GM23338 (cell line): Measurements from ENCODE around the gene THEM5. TPM values are rescaled to one million over a fixed set of nuclear protein-coding genes. Genes with fewer than 3 reads are reported as not detected.

Experiments used
- ATAC-seq: fragments of 200-7000 bp; cut with Tn5 transposase; 3 replicates; pipeline ENCODE4 v1.9.1; 2020
- DNase-seq: peaks from one replicate; pipeline ENCODE4 v3.0.0-alpha.2; 2015; ENCODE audit warnings: low spot score
- H2AFZ ChIP-seq: fragments of 200-600 bp; sonication (generic); 2 replicates; pipeline ENCODE4 v1.8.0; 2016; ENCODE audit warnings: antibody characterized with exemption, mild to moderate bottlenecking, moderate library complexity
- H3F3A ChIP-seq: fragments of 200-600 bp; sonication (generic); replicated peaks from 2 replicates; pipeline ENCODE4 v1.8.0; 2017; ENCODE audit warnings: antibody characterized with exemption, mixed run types, low read depth
- H3K27ac ChIP-seq: fragments of 200-600 bp; sonication (generic); 2 replicates; pipeline ENCODE4 v1.6.1; 2016; ENCODE audit warnings: low read depth
- H3K27me3 ChIP-seq: fragments of 200-600 bp; sonication (generic); 2 replicates; pipeline ENCODE4 v1.8.0; 2016; ENCODE audit warnings: mild to moderate bottlenecking, mixed run types, moderate library complexity; ENCODE audit not compliant: insufficient read depth
- H3K36me3 ChIP-seq: fragments of 200-600 bp; sonication (generic); 2 replicates; pipeline ENCODE4 v1.8.0; 2016; ENCODE audit warnings: mild to moderate bottlenecking; ENCODE audit not compliant: insufficient read depth
- H3K4me1 ChIP-seq: fragments of 200-600 bp; sonication (generic); 2 replicates; pipeline ENCODE4 v1.8.0; 2016; ENCODE audit warnings: mild to moderate bottlenecking, moderate library complexity; ENCODE audit not compliant: insufficient read depth
- H3K4me2 ChIP-seq: fragments of 200-600 bp; sonication (generic); 2 replicates; pipeline ENCODE4 v1.7.1; 2017; ENCODE audit warnings: mixed run types
- H3K4me3 ChIP-seq: fragments of 200-600 bp; sonication (generic); 2 replicates; pipeline ENCODE4 v1.6.1; 2016; ENCODE audit warnings: mixed run types
- H3K79me2 ChIP-seq: fragments of 200-600 bp; sonication (generic); replicated peaks from 2 replicates; pipeline ENCODE4 v1.8.0; 2017; ENCODE audit warnings: mild to moderate bottlenecking; ENCODE audit not compliant: insufficient read depth
- H3K9me2 ChIP-seq: fragments of 200-600 bp; sonication (generic); 2 replicates; pipeline ENCODE4 v1.8.0; 2017; ENCODE audit not compliant: insufficient read depth
- H4K20me1 ChIP-seq: fragments of 200-600 bp; sonication (generic); replicated peaks from 2 replicates; pipeline ENCODE4 v1.8.0; 2017; ENCODE audit warnings: mild to moderate bottlenecking; ENCODE audit not compliant: insufficient read depth
- H3K27ac Mint-ChIP-seq: 2 replicates; pipeline ENCODE4 v1.8.0; 2020; ENCODE audit warnings: inconsistent platforms, mild to moderate bottlenecking, moderate library complexity, mixed read lengths
- H3K27me3 Mint-ChIP-seq: 3 replicates; pipeline ENCODE4 v1.8.0; 2022; ENCODE audit warnings: low read depth, mild to moderate bottlenecking, moderate library complexity, mixed read lengths, inconsistent platforms; ENCODE audit not compliant: insufficient read depth, poor library complexity
- H3K36me3 Mint-ChIP-seq: 3 replicates; pipeline ENCODE4 v1.8.0; 2021; ENCODE audit warnings: low read depth, mild to moderate bottlenecking, inconsistent platforms, moderate library complexity, mixed read lengths
- H3K4me1 Mint-ChIP-seq: 3 replicates; pipeline ENCODE4 v1.8.0; 2020; ENCODE audit warnings: mild to moderate bottlenecking, inconsistent platforms, mixed read lengths
- H3K4me3 Mint-ChIP-seq: 3 replicates; pipeline ENCODE4 v1.8.0; 2021; ENCODE audit warnings: moderate library complexity, mild to moderate bottlenecking, inconsistent platforms, mixed read lengths
- H3K9me3 Mint-ChIP-seq: 3 replicates; pipeline ENCODE4 v1.8.0; 2020; ENCODE audit warnings: moderate library complexity, mild to moderate bottlenecking, inconsistent platforms, mixed read lengths
- CREB1 ChIP-seq: fragments of 250-450 bp; sonication (Bioruptor Pico); IDR thresholded peaks from 2 replicates; pipeline ENCODE4 v1.5.0; 2020; ENCODE audit warnings: low read depth, mild to moderate bottlenecking, moderate library complexity
- EZH2 ChIP-seq: fragments of 200-600 bp; sonication (generic); IDR thresholded peaks from one replicate; pipeline ENCODE4 v1.8.0; 2017; ENCODE audit warnings: antibody characterized with exemption, mild to moderate bottlenecking, low read depth; ENCODE audit not compliant: unreplicated experiment
- EZH2phosphoT487 ChIP-seq: fragments of 200-600 bp; sonication (generic); IDR thresholded peaks from one replicate; pipeline ENCODE4 v1.8.1; 2018; ENCODE audit warnings: antibody characterized with exemption; ENCODE audit not compliant: unreplicated experiment
- JUNB ChIP-seq: IDR thresholded peaks from one replicate; pipeline ENCODE4 v1.6.1; 2016; ENCODE audit warnings: antibody characterized with exemption; ENCODE audit not compliant: unreplicated experiment
- NANOG ChIP-seq: IDR thresholded peaks from 2 replicates; pipeline ENCODE4 v1.6.1; 2016; ENCODE audit warnings: antibody characterized with exemption, borderline replicate concordance
- POLR2AphosphoS5 ChIP-seq: IDR thresholded peaks from 2 replicates; pipeline ENCODE4 v1.6.1; 2016; ENCODE audit warnings: antibody characterized with exemption, low read depth
- STAT1 ChIP-seq: IDR thresholded peaks from one replicate; pipeline ENCODE4 v1.6.1; 2016; ENCODE audit warnings: antibody characterized with exemption; ENCODE audit not compliant: unreplicated experiment
- ZNF114 ChIP-seq: fragments of 250-450 bp; sonication (Bioruptor Pico); IDR thresholded peaks from 2 replicates; pipeline ENCODE4 v1.5.0; 2020; ENCODE audit warnings: mild to moderate bottlenecking, moderate library complexity
- ZNF331 ChIP-seq: fragments of 250-450 bp; sonication (Bioruptor Pico); IDR thresholded peaks from 2 replicates; pipeline ENCODE4 v1.5.0; 2020; ENCODE audit warnings: low read depth, mild to moderate bottlenecking, moderate library complexity
- polyA plus RNA-seq: library from polyadenylated mRNA; unstranded; fragments of >200 nt; fragmentation: Nextera tagmentation; extraction: Ambion mirVana; gene quantifications from 2 replicates; pipeline ENCODE4 v1.2.1, GENCODE V29; 2016
- total RNA-seq: library from RNA; depleted of rRNA; stranded (reverse); fragments of >200 nt; shearing (Covaris generic); gene quantifications from 2 replicates; pipeline ENCODE4 v1.2.3, GENCODE V29; 2014
- TF ChIP-seq, protein P1 (sequence below): IDR thresholded peaks from one replicate; pipeline ENCODE4 v1.6.1; 2018; ENCODE audit warnings: antibody characterized with exemption; ENCODE audit not compliant: unreplicated experiment
- TF ChIP-seq, protein P2 (sequence below), 2 experiments: fragments of 200-600 bp in 1 of 2; sonication (generic) in 1 of 2; conservative IDR thresholded peaks; 2 replicates each; pipeline versions ENCODE4 v1.5.1 to v1.6.1; 2016 to 2017; ENCODE audit warnings: antibody characterized with exemption in 2 of 2, low read depth in 2 of 2, mild to moderate bottlenecking in 2 of 2, moderate library complexity in 1 of 2
- TF ChIP-seq, protein P3 (sequence below): IDR thresholded peaks from 2 replicates; pipeline ENCODE4 v1.6.1; 2016; ENCODE audit warnings: antibody characterized with exemption

Gene THEM5
- total and polyA plus RNA-seq, 2 experiments from 2014 or later: not detected

DNA sequence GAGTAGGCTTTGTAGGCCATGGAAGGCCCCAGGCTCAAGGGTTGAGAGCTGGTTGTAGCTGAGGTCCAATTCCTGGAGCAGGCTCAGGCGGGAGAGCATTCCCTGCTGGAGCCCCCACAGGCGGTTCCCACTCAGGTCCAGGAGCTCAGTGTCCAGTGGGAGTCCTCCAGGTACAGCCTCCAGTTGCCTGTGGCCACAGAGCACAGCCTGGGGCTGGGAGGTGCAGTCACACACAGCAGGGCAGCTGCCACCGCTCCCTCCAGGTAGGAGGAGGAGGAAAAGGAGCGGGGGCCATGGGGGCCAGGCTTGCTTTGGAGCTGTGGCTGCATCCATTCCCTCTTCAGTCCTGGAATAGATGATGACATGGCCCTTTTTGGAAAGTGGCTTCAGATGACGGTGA lies 51.1 kb downstream of the THEM5 start (continued):
- TF ChIP-seq, protein P1, sequence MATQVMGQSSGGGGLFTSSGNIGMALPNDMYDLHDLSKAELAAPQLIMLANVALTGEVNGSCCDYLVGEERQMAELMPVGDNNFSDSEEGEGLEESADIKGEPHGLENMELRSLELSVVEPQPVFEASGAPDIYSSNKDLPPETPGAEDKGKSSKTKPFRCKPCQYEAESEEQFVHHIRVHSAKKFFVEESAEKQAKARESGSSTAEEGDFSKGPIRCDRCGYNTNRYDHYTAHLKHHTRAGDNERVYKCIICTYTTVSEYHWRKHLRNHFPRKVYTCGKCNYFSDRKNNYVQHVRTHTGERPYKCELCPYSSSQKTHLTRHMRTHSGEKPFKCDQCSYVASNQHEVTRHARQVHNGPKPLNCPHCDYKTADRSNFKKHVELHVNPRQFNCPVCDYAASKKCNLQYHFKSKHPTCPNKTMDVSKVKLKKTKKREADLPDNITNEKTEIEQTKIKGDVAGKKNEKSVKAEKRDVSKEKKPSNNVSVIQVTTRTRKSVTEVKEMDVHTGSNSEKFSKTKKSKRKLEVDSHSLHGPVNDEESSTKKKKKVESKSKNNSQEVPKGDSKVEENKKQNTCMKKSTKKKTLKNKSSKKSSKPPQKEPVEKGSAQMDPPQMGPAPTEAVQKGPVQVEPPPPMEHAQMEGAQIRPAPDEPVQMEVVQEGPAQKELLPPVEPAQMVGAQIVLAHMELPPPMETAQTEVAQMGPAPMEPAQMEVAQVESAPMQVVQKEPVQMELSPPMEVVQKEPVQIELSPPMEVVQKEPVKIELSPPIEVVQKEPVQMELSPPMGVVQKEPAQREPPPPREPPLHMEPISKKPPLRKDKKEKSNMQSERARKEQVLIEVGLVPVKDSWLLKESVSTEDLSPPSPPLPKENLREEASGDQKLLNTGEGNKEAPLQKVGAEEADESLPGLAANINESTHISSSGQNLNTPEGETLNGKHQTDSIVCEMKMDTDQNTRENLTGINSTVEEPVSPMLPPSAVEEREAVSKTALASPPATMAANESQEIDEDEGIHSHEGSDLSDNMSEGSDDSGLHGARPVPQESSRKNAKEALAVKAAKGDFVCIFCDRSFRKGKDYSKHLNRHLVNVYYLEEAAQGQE: no peak
- no peak for TF ChIP-seq JUNB
- TF ChIP-seq, protein P2, sequence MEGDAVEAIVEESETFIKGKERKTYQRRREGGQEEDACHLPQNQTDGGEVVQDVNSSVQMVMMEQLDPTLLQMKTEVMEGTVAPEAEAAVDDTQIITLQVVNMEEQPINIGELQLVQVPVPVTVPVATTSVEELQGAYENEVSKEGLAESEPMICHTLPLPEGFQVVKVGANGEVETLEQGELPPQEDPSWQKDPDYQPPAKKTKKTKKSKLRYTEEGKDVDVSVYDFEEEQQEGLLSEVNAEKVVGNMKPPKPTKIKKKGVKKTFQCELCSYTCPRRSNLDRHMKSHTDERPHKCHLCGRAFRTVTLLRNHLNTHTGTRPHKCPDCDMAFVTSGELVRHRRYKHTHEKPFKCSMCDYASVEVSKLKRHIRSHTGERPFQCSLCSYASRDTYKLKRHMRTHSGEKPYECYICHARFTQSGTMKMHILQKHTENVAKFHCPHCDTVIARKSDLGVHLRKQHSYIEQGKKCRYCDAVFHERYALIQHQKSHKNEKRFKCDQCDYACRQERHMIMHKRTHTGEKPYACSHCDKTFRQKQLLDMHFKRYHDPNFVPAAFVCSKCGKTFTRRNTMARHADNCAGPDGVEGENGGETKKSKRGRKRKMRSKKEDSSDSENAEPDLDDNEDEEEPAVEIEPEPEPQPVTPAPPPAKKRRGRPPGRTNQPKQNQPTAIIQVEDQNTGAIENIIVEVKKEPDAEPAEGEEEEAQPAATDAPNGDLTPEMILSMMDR (conservative IDR thresholded peaks at IDR 0.05; ENCODE audit: low read depth in 2 of 2): no peak
- TF ChIP-seq POLR2AphosphoS5: no peak
- no peak for TF ChIP-seq ZNF331
- no peak for TF ChIP-seq NANOG
- TF ChIP-seq, protein P3, sequence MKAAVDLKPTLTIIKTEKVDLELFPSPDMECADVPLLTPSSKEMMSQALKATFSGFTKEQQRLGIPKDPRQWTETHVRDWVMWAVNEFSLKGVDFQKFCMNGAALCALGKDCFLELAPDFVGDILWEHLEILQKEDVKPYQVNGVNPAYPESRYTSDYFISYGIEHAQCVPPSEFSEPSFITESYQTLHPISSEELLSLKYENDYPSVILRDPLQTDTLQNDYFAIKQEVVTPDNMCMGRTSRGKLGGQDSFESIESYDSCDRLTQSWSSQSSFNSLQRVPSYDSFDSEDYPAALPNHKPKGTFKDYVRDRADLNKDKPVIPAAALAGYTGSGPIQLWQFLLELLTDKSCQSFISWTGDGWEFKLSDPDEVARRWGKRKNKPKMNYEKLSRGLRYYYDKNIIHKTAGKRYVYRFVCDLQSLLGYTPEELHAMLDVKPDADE: no peak

DNA sequence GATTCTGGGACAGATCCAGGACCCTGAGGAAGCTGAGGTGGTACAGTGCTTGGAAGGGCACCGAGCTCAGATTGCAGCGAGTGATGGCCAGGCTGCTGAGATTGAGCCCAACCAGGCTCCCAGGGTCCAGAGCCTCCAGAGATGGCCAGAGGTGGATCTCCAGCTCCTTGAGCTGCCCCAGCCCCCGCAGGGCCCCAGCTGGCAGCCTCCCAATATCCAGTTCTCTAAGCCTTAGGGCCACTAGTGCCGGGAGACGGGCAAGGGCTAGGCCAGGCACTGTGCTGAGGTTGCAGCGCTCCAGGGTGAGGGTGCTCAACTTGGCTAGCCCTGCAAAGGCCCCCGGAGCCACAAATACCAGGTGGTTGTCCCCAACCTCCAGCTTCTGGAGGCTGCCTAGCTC lies 51.7 kb downstream of the THEM5 start:
- Histone ChIP-seq H3K27me3 (no peaks in the 10 kb centered on the region), H3K36me3 (no peaks in the 10 kb centered on the region), H3K27ac (no peak overlapping the region), H3K79me2 (no peaks in the 10 kb centered on the region), H3K4me1 (0 out of 2 replicates have a peak, but pooled peaks cover 3% of the 10 kb centered on the region), H2AFZ (no peak overlapping the region), H3K4me2 (no peak overlapping the region), H3F3A (no peaks in the 10 kb centered on the region), H4K20me1 (0 out of 2 replicates have a peak, but pooled peaks cover 2% of the 10 kb centered on the region), H3K4me3 (no peak overlapping the region), H3K9me2 (no peaks in the 10 kb centered on the region)
- Mint-ChIP-seq H3K27me3 (no peaks in the 10 kb centered on the region), H3K4me1 (peaks cover 14% of the 10 kb centered on the region), H3K36me3 (no peaks in the 10 kb centered on the region), H3K4me3 (no peak overlapping the region), H3K27ac (no peak overlapping the region), H3K9me3 (no peaks in the 10 kb centered on the region)
- no peak for DNase-seq
- no peak for ATAC-seq
- TF ChIP-seq JUNB (no peak), CREB1 (CRISPR knock-in tag) (no peak), POLR2AphosphoS5 (no peak), ZNF331 (no peak), ZNF114 (CRISPR knock-in tag) (no peak), NANOG (no peak), EZH2 (no peak), STAT1 (no peak), EZH2phosphoT487 (no peak)
- TF ChIP-seq, protein P2 (conservative IDR thresholded peaks at IDR 0.05; ENCODE audit: low read depth in 2 of 2): no peak
- TF ChIP-seq, protein P1: no peak
